RPMI7951 (cell line): ENCODE data around the gene FOLR3. TPM values are rescaled to one million over a fixed set of nuclear protein-coding genes. Genes with fewer than 3 reads are reported as not detected.
"Not testable (repeated sequence)": the region's sequence is repeated elsewhere in the genome, so short reads cannot be mapped to it uniquely, and the experiment has no call there.

Source experiments
- DNase-seq: peaks from one replicate; pipeline ENCODE4 v3.0.0-alpha.2; 2012; ENCODE audit warnings: low read depth
- total RNA-seq: library from RNA; depleted of rRNA; stranded (reverse); fragments of >200 nt; shearing (Covaris generic); gene quantifications from 2 replicates; pipeline ENCODE4 v1.2.3, GENCODE V29; 2014; rRNA removed

Gene FOLR3
- total RNA-seq, 1 experiment from 2014 or later = not detected

- no peak for DNase-seq
These were observed 27.5 kb downstream of the FOLR3 start for GRCh38 chr11:72162891-72163492.

GRCh38 chr11:72164187-72164586 lies 28.7 kb downstream of the FOLR3 start:
- DNase-seq = not testable (repeated sequence)

GRCh38 chr11:72169046-72169555 lies 33.6 kb downstream of the FOLR3 start:
- DNase-seq = not testable (repeated sequence)

- DNase-seq = not testable (repeated sequence)
These were observed 34.2 kb downstream of the FOLR3 start for GRCh38 chr11:72169754-72170153.

- not testable (repeated sequence) for DNase-seq
These were observed 36.5 kb downstream of the FOLR3 start for GRCh38 chr11:72172043-72172442.

GRCh38 chr11:72173291-72173690 lies 37.8 kb downstream of the FOLR3 start:
- no peak for DNase-seq

- DNase-seq = no peak
These were observed 39.0 kb downstream of the FOLR3 start for GRCh38 chr11:72174302-72175070.

GRCh38 chr11:72177656-72178055 lies 42.1 kb downstream of the FOLR3 start:
- DNase-seq = no peak

GRCh38 chr11:72179049-72179803 lies 43.7 kb downstream of the FOLR3 start:
- DNase-seq = no peak

- peak; percentile 34 for DNase-seq
These were observed 44.4 kb downstream of the FOLR3 start for GRCh38 chr11:72179804-72180396.

GRCh38 chr11:72180892-72181552 lies 45.5 kb downstream of the FOLR3 start:
- DNase-seq = not testable (repeated sequence)

- DNase-seq = not testable (repeated sequence)
These were observed 46.0 kb downstream of the FOLR3 start for GRCh38 chr11:72181553-72181958.

- DNase-seq = no peak
These were observed 52.7 kb downstream of the FOLR3 start for GRCh38 chr11:72188267-72188666.

Other genes with a start within 250 kb of the FOLR3 start
- 6.3 and 6.8 TPM in 2 replicates for gene XNDC1N, start 207.1 kb upstream of the FOLR3 start, total RNA-seq
- 22.4 and 27.2 TPM in 2 replicates for gene RNF121, start 206.7 kb upstream of the FOLR3 start, total RNA-seq
- gene IL18BP, start 136.8 kb upstream of the FOLR3 start, total RNA-seq = 0.59 and 1.9 TPM in 2 replicates
- gene NUMA1, start 55.2 kb upstream of the FOLR3 start, total RNA-seq = 109 and 130 TPM in 2 replicates
- 12.0 and 12.2 TPM in 2 replicates for gene LRRC51, start 54.9 kb upstream of the FOLR3 start, total RNA-seq
- gene LAMTOR1, start 32.4 kb upstream of the FOLR3 start, total RNA-seq = 97.3 and 111 TPM in 2 replicates
- not detected in 2 replicates for gene TOMT, start 29.8 kb upstream of the FOLR3 start, total RNA-seq
- gene ANAPC15, start 23.0 kb upstream of the FOLR3 start, total RNA-seq = 67.8 and 78.1 TPM in 2 replicates
- 0.10 TPM in 1 of 2 replicates, not detected in the other for gene FOLR1, start 56.4 kb downstream of the FOLR3 start, total RNA-seq
- gene FOLR2, start 81.1 kb downstream of the FOLR3 start, total RNA-seq = not detected in 2 replicates
- 25.7 and 29.4 TPM in 2 replicates for gene INPPL1, start 89.0 kb downstream of the FOLR3 start, total RNA-seq
- gene PHOX2A, start 108.5 kb downstream of the FOLR3 start, total RNA-seq = not detected in 2 replicates